PC-3 (cell line): Measurements from ENCODE around the gene ACOXL.

Experiments used
- EZH2phosphoT487 ChIP-seq: fragments of 300-600 bp; sonication (generic); IDR thresholded peaks from 2 replicates; pipeline ENCODE4 v1.6.1; 2018; ENCODE audit warnings: mild to moderate bottlenecking, antibody characterized with exemption, low read length, borderline replicate concordance
- TF ChIP-seq, protein P1 (sequence below): fragments of 300-600 bp; sonication (generic); conservative IDR thresholded peaks from 2 replicates; pipeline ENCODE4 v1.5.1; 2017; ENCODE audit warnings: antibody characterized with exemption, low read depth, mild to moderate bottlenecking, low read length

DNA sequence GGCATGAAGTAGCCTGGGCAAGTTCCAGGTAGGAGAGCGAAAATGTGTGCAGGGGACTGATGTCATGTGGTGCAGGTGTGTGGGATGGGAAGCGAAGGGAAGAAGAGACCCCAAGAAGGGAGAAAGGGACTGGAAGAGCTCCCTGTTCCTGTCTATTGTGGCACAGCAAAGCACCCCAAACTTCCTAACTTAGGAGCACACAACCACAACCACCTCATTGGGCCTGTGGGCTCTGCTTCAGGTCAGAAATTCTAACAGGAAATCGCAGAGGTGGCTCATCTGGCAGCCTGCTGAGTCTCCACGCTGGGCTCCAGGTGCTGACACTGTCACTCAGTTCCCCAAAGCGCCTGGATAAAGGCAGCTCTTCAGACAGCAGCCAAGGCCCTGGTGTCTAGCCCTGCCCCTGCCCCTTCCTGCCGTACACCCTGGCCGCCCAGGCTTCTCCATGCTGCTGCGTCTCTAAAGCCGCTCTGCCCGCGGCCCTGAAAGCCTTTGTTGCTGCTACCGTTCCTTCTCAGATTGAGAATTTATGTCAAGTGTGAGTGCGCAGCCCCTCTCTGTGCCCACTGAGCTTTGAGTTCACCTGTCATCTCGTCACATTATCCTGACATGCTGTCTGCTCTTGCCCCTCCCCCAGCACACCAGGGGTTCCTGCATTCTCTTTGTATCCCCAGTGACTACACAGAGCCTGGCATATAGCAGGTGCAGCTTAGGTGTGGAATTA lies 248.1 kb downstream of the ACOXL start:
- TF ChIP-seq EZH2phosphoT487 = no peak
- TF ChIP-seq, protein P1, sequence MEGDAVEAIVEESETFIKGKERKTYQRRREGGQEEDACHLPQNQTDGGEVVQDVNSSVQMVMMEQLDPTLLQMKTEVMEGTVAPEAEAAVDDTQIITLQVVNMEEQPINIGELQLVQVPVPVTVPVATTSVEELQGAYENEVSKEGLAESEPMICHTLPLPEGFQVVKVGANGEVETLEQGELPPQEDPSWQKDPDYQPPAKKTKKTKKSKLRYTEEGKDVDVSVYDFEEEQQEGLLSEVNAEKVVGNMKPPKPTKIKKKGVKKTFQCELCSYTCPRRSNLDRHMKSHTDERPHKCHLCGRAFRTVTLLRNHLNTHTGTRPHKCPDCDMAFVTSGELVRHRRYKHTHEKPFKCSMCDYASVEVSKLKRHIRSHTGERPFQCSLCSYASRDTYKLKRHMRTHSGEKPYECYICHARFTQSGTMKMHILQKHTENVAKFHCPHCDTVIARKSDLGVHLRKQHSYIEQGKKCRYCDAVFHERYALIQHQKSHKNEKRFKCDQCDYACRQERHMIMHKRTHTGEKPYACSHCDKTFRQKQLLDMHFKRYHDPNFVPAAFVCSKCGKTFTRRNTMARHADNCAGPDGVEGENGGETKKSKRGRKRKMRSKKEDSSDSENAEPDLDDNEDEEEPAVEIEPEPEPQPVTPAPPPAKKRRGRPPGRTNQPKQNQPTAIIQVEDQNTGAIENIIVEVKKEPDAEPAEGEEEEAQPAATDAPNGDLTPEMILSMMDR = no peak
